Suppressor macrophage (primary cell): ENCODE results near the gene GALE.
"Not testable (repeated sequence)": the region's sequence is repeated elsewhere in the genome, so short reads cannot be mapped to it uniquely, and the experiment has no call there.

Experiments used
- DNase-seq, 4 experiments: peaks; one replicate each; pipeline ENCODE4 v3.0.0-alpha.2; 2020 to 2022

GALE gene

DNA sequence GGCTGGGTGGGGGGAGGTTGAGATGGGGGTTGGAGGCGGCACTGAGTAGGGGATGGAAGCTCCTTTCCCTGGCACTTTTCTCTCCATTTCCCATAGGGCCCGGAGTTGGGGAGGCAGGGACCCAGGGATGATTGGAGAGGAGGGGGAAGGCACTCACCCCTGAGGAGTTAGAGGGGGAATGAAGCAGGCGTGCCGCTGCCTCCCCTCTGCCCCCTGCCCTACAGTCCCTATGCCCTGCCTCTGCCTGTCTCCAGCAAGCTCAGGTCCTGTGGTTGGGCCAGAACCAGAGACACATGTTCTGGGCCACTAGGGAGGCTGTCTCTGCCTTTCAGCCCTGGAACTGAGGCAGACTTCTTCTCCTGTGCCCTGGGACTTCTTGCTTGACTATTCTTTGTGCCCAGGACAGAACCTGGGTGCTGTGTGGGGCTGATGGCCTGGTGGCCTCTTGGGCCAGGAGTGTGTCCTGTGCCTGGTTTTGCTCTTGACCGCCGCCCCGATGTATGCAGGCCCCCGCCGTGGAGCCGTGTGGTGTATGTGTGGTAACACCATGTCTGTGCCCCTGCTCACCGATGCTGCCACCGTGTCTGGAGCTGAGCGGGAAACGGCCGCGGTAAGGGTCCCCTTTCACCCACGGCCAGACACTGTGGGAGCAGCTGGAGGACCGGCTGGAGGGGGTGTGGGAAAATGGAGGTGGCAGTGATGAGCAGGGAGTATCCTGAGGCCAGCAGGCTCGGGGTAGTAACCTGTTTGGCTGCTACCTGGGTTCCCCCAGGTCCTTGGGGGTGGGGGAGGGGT lies 8.2 kb downstream of the GALE start:
- DNase-seq: no peak

DNA sequence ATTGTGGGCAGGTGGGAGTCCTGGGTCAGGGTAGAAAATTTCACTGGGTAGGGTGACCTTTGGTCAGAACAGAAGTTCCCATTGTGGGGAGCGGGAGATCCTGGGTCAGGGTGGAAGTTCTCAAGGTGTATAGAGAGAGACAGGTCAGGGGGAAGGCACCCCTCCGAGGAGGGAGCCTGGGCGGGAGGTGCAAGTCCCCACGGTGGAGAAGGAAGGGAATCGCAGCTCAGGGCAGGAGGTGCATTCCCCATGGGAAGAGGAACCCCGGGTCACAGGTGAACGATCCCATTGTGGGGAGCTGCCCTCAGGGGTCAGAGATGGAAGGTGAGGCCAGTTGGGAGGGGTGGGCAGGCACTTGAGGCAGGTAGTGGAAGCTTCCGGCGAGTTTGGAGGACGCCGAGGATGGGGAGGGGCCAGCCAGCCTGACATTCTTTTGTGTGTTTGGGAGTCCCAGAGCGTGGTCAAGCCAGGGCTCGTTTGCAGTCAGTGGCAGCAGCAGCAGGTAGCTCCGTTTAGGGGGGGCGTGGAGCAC lies 9.0 kb downstream of the GALE start:
- DNase-seq: peak in 1 of 4 experiments; percentile 39

DNA sequence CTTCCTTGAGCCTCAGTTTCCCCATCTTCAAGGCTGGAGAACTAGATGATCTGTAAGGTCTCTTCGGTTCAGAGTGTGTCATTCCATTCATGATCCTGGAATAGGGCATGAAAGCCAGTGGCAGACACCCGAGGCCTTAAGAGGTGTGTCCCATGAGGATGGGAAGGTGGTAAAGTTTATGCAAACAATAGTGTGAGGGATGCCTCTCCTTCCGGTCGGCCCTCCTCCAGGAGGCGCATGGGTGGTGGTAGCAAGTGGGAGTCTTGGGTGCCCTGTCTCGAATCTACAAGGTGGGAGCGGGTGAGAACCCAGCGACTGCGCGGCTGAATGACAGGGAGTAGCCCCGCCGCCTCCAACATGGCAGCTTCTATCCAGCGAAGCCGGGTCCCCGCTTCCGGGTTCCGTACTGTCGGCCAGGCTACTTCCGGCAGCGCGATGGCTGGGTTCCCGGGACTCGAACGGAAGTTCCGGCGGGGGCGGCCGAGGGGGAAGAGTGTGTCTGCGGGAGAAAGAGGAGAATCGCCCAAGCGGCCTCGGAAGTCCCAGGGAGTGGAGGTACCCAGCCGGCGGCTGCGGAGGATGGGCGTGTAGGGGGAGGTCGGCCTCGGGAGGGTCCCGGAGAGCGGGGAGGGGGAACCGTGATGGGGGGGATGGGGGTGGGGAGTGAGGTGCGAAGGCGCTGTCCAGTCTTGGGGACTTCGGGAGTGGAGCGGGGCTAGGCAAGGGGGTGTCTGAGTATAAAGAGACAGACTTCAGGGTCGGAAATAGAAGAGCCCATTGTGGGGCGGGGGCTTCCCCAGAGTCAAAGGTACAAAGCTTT lies 9.6 kb downstream of the GALE start, which contains the start of gene LYPLA2:
Gene LYPLA2, plus strand, starts transcription at position 450 of the 820 bp plus-strand sequence. CDS start 1,538 bp downstream, outside the sequence.
- DNase-seq: peak; percentile 96 to 98 (median 97)

DNA sequence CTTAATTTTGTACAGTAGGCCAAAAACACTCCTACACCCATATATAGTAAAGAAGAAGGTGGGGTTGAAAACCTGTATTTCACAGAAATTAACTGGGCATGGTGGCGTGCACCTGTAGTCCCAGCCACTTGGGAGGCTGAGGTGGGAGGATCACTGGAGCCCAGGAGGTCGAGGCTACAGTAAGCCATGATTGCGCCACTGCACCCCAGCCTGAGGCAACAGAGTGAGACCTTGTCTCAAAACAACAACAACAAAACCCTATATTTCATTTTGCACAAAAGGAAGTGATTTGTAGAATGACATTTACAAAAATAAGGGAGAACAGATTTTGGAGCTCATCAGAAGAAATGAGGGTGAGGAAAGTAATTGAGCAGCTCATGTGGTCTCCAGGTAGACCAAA lies 11.9 kb downstream of the GALE start:
- no peak for DNase-seq

DNA sequence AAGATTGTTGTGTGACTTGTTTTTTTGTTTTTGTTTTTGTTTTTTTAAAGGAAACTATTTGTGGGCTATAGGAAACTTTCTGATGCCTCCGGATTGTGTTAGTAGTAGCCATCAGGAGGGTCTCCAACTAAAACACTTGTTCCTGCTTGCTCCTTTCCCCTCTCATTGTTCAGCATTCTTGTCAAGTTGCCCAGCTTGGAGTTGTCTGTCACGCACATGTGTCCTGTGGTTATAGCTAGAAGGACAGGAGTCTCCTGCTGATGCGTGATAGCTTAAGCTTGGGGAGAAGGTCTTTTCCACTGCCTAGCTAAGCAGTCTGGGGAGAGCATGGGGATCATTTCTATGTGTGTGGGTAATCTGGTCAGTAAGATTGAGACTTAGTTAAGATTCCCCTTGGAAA lies 12.9 kb downstream of the GALE start:
- DNase-seq: no peak

DNA sequence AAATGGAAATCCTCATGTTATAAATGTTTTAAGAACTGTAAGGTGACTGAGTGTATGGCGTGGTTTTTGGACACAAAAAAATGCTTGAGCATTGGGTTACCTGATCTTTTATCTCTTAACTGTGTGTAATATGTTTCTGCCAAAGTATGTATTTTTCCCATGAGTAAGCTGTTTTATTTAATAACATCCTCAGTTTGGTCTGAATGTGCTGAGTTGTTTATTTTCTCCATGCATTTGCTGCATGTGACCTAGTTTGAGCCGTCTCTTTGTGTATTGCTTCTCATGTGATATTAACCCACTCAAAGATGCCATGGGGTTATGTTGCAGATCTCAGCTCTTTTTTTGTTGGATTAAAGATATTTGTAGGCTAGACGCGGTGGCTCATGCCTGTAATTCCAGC lies 15.7 kb downstream of the GALE start:
- peak in 3 of 4 experiments; percentile 40 to 83 (median 75) for DNase-seq

DNA sequence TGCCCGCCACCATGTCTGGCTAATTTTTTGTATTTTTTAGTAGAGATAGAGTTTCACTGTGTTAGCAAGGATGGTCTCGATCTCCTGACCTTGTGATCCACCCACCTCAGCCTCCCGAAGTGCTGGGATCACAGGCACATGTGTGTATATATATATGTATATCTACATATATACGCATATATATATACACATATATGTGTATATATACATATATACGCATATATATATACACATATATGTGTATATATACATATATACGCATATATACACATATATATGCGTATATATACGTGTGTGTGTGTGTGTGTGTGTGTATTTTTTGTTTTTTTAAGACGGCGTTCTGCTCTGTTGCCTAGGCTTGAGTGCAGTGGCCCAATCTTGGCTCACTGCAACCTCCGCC lies 17.4 kb downstream of the GALE start:
- not testable (repeated sequence) for DNase-seq

DNA sequence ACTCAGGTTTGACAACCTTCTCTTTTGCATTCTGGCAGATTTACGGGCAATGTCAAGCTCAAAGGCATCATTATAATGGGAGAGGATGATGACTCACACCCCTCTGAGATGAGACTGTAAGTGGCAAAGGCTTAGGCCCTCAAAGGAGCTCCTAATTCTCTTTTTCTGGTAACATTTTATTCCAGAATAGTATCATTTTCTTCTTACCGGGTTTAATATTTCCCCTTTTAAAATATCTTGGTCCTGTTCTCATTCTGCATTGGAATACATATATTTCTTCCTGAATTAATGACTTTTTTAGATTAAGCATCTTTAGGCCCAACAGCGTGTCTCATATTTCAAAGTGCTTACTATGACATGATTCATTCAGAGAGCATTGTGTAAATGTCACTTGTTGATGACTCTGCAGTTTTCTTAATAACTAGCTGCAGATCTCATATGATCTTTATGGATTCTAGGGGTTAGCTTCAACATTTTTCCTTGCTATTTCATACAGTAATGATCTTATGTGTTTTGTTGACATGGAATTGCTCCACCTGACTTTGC lies 20.7 kb downstream of the GALE start:
- peak in 3 of 4 experiments; percentile 37 to 73 (median 69) for DNase-seq

DNA sequence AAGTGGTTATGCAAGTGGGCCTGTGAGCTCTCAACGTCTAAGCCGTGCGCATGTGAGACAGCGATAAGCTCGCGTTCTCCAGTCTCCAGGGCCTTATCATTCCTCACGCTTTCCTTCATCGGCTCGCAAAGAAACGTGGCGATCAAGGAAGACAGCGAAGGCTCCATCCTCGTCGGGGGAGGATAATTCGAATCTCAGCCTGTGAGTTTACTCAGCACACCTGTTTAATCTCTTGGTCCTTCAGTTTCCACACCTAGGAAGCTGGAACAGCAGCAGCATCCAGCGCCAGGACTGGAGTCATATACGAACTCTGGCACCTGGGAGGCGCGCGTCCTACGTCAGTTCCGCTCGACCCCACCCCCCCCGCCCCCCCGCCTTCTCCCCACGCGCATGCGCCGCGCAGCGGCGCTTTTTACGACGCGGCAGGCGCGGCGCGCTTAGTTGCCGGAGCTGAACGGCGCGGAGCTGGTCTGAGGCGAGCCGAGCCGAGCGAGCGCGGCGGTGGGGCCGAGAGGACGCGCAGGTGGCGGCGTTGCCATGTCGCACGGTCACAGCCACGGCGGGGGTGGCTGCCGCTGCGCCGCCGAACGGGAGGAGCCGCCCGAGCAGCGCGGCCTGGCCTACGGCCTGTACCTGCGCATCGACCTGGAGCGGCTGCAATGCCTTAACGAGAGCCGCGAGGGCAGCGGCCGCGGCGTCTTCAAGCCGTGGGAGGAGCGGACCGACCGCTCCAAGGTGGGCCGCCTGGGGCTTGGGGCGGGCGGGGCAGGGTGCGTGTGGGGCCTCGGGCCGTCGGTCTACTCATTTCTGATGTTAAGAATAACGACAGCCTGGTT lies 22.4 kb downstream of the GALE start, which contains the start of gene PITHD1:
Gene PITHD1, plus strand, starts transcription at position 440 of the 836 bp plus-strand sequence. Its CDS starts 98 bp downstream, at position 538.
- peak; percentile 91 to 95 (median 94) for DNase-seq

DNA sequence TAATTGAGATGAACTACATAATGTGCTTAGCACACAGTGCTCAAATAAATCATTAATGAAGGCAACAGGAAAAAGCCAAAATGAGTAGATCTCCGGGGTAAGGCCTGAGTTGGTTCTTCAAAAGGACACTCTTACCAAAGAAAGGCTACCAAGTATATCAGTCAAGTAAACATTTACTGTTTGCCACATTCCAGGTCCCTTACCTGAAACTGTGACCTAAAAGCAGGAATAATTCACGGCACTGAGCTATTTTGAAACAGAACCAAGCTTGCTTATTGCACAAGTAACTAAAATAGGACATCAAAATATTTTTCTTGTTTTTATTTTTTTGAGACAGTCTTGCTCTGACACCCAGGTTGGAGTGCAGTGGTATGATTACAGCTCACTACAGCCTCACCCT lies 24.3 kb downstream of the GALE start:
- DNase-seq: no peak

DNA sequence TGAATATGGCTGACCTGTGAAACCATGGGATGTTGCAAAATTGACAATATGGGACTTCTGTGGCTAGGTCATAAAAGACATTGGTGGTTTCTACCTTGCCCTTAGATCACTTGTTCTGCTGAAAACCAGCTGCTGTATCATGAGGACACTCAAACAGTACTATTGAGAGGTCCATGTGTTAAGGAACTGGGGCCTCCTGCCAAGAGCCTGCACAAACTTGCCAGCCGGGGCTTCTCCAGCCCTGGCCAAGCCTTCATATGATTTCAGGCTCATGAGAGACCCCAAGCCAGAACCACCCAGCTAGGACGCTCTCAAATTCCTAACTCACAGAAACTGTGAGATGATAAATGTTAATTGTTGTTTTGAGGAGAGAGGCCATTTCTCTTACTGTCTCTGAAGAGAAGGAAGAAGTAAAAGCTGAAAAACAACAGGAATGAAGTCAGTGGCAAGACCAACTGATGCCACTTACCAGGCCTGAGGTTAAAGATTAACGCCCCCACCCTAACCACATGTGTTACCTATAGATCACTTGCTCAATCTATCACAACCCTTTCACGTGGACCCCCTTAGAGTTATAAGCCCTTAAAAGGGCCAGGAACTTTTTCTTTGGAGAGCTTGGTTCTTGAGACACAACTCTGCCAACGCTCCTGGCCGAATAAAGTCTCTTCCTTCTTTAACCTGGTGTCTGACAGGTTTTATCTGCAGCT lies 26.2 kb downstream of the GALE start:
- DNase-seq: no peak

DNA sequence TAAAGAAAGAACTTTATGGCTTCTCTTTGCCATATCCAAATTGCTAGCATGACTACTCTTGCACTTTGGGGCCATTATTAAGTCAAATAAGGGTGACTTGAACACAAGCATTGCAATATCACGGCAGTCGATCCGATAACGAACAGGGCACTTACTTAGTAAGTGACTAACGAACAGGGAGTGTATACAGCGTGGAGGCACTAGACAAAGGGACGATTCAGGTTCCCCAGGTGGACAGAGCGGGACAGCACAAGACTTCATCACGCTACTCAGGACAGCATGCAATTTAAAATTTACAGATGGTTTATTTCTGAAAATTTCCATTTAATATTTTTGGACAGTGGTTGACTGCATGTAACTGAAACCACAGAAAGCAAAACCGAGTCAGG lies 27.7 kb downstream of the GALE start:
- no peak for DNase-seq

DNA sequence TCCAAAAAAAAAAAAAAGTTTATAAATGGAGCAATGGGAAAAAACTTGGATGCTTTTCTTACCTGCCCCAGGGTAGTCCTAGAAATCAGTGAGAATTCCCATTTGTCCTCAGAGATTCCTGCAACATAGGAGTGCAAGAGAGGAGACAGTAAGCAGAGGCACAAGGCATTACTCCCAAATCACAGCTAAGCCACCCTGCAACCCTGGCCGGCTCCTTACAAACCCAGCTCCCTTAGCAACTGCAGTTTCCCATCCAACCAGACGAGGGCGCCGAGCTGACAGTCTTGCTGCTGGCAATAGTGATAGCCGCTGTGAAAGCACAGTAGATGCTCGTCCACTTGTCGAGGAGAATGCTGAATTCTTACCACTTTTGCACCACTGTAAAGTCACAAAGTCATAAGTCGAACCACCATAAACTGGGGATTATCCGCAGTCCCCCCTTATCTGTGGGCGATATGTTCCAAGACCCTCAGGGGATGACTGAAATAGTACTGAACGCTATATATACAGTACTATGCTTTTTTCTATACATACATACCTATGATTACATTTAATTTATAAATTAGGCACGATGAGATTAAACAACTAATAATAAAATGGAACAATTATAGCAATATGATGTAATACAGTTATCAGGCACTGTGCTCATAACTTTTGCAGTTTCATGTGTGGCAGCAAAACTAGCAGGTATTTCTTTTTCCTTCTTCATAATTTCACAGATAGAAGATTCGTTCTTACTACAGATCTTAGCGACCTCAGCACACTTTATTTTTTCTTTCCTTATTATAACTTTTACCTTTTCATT lies 28.3 kb downstream of the GALE start:
- peak; percentile 88 to 94 (median 92) for DNase-seq

DNA sequence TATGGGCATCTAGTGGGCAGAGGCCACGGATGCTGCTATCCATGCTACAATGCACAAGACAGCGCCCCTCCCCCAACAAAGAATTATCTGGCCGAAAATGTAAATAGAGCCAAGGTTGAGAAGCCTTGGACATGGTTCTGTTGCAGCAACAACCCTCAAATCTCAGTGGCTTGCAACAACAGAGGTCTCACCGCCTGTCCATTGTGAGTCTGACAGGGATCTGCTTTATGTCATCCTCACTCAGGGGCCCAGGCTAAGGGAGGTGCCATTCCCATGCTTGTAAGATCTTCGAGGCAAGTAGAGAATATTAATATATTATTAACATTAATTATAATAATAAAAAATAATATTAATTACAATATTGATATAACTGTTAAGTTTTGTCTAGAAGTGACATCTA lies 31.8 kb downstream of the GALE start:
- DNase-seq: no peak

DNA sequence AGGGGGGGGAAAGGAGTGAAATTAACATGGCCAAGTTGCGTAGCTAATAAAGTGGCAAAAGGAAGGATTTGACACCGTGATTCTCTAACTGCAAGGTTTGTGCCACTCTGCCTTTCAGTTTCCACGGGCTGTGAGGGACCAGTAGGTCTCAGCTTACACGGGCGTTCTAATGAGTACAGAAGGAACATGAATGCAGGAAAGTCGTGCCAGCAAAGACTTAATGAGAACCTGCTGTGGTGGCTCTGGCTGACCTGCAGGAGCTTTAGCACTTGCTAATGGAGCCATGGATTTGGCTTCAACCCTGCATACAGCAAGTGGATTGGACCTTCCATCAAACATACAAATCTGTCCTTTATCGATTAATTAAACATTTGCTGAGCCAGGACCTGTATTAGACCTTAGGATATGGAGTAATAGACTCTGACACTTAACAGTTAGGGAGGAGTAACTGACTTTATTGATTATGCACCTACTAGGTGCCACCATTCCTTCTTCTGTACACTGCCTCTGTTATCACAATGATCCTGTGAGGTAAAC lies 37.4 kb downstream of the GALE start:
- DNase-seq: no peak

DNA sequence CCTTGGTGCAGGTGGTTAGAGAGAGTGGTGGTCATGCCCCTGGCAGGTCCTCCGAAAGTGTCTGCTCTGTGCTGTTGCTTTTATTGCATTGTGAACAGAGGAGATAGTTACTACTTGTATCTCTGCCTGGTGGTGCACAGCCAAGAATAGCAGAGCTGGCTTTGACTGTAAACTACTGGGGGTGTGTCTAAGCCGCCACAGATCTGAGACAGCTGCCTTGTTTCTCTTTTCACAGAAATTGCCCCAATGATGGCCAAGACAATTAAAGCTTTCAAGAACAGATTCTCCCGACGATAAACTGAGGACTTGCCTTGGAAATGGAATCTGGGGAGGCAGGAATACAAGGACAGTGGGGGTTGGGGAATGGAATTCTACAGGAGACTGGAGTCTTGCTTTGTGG lies 41.3 kb downstream of the GALE start:
- no peak for DNase-seq

DNA sequence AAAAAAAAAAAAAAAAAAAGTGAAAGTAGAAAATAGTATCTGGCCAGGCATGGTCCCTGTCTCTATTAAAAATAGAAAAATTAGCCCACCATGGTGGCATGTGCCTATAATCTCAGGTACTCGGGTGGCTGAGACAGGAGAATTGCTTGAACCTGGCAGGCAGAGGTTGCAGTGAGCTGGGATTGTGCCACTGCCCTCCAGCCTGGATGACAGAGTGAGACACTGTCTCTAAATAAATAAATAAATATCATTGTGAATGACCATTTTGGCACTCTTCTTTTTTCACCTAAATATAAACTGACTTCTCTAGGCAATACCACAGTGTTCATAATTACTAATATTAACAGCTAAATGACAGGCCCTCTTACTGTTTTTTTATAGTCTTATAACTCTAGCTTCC lies 42.7 kb downstream of the GALE start:
- DNase-seq: no peak

DNA sequence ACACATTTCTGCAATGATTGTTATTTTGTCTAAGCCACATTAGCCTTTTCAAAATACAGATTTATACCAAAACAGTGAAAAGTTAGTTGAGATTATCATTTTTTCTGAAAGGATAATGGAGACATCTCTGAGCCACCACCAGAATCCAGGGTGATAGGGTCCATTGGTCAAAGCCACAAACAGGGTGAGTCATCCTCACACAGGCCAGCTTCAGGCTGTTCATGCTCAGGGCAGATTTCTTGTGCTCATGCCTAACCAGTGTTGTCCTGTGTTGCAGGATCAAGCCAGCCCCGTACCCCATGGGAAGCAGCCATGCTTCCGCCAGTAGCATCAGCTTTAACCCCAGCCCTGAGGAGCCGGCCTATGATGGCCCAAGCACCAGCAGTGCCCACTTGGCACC lies 43.9 kb downstream of the GALE start:
- DNase-seq: no peak

DNA sequence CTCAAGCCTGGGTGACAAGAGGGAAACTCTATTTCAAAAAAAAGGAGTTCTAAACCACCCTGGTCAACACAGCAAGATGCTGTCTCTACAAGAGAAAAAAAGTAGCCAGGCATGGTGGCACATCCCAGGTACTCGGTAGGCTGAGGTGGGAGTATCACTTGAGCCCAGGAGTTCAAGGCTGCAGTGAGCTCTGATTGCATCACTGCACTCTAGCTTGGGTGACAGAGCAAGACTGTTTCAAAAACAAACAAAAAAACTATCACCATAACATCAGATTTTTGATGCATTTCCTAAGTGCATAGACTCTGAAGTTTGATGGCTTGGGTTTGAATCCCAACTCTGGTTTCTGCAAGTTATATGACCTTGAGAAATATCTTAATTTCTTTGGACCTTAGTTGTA lies 47.6 kb downstream of the GALE start:
- no peak for DNase-seq

DNA sequence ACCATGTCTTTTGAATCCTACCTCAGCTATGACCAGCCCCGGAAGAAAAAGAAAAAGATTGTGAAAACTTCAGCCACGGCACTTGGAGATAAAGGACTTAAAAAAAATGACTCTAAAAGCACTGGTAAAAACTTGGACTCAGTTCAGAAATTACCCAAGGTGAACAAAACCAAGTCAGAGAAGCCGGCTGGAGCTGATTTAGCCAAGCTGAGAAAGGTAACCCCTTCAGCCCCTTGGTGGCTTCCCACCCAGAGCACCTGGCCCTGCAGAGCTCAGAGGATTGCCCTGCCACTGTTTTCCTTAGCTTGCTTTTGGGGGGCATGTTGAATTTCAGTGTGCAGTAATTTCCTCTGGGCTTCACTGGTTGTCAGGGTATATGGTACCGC lies 48.7 kb downstream of the GALE start:
- DNase-seq: no peak
